IMR-90 (cell line): ENCODE results near the gene PNKD. TPM values are rescaled to one million over a fixed set of nuclear protein-coding genes. Genes with fewer than 3 reads are reported as not detected.

Source experiments
- ATAC-seq: fragments of 200-7000 bp; cut with Tn5 transposase; 2 replicates; pipeline ENCODE4 v1.9.1; 2020; ENCODE audit warnings: low read depth, mild to moderate bottlenecking, moderate library complexity
- BruUV-seq: library from RNA; stranded (reverse); fragments of 400-500 nt; replicated peaks from 2 replicates; lab custom pipeline; 2021; lab: Mats Ljungman, UMichigan
- CTCF ChIA-PET: fragments of 300-600 bp; formaldehyde crosslinking; extraction: SDS; loops from one replicate; lab custom pipeline; 2021; ENCODE audit warnings: antibody characterized with exemption; lab: Yijun Ruan, JAX
- POLR2A ChIA-PET: fragments of 300-600 bp; sonication (Branson Sonifier 250); formaldehyde crosslinking; loops from one replicate; lab custom pipeline; 2022; ENCODE audit warnings: antibody characterized with exemption; ENCODE audit not compliant: unreplicated experiment; lab: Charles Lee
- DNase-seq: peaks from one replicate; pipeline ENCODE4 v3.0.0; 2013
- H2AFZ ChIP-seq: replicated peaks from 2 replicates; pipeline ENCODE3; 2013; ENCODE audit warnings: low read length, mild to moderate bottlenecking; ENCODE audit not compliant: poor library complexity
- H2AK5ac ChIP-seq: 2 replicates; pipeline ENCODE4 v1.6.1; 2013; ENCODE audit warnings: low read depth, low read length, inconsistent platforms
- H2AK9ac ChIP-seq: replicated peaks from 2 replicates; pipeline ENCODE3; 2013; ENCODE audit warnings: mild to moderate bottlenecking, low read depth, low read length, moderate library complexity; ENCODE audit not compliant: poor library complexity
- H2BK120ac ChIP-seq: 2 replicates; pipeline ENCODE4 v1.6.1; 2013; ENCODE audit warnings: low read depth, low read length, inconsistent platforms
- H2BK15ac ChIP-seq: 3 replicates; pipeline ENCODE4 v1.6.1; 2013; ENCODE audit warnings: low read depth, low read length, inconsistent platforms
- H2BK20ac ChIP-seq: 2 replicates; pipeline ENCODE4 v1.6.1; 2013; ENCODE audit warnings: low read depth, mild to moderate bottlenecking, inconsistent platforms, low read length, moderate library complexity
- H2BK5ac ChIP-seq: 2 replicates; pipeline ENCODE4 v1.6.1; 2013; ENCODE audit warnings: mild to moderate bottlenecking, low read depth, low read length, inconsistent platforms; ENCODE audit not compliant: poor library complexity, severe bottlenecking
- H3K14ac ChIP-seq: replicated peaks from 2 replicates; pipeline ENCODE4 v1.6.1; 2013; ENCODE audit warnings: low read depth, low read length, inconsistent platforms
- H3K18ac ChIP-seq: 2 replicates; pipeline ENCODE4 v1.6.1; 2013; ENCODE audit warnings: low read depth, low read length, control low read depth
- H3K23ac ChIP-seq: 2 replicates; pipeline ENCODE4 v1.6.1; 2013; ENCODE audit warnings: low read depth, low read length, inconsistent platforms
- H3K27ac ChIP-seq: 2 replicates; pipeline ENCODE4 v1.5.1; 2013; ENCODE audit warnings: mild to moderate bottlenecking, control low read depth, low read length; ENCODE audit not compliant: insufficient read depth
- H3K27me3 ChIP-seq: 2 replicates; pipeline ENCODE4 v1.6.1; 2013; ENCODE audit warnings: low read length; ENCODE audit not compliant: control insufficient read depth, insufficient read depth
- H3K36me3 ChIP-seq: 2 replicates; pipeline ENCODE4 v1.6.1; 2013; ENCODE audit warnings: low read length, mixed read lengths; ENCODE audit not compliant: control insufficient read depth, insufficient read depth
- H3K4ac ChIP-seq: 2 replicates; pipeline ENCODE4 v1.6.1; 2013; ENCODE audit warnings: low read depth, low read length, inconsistent platforms
- H3K4me1 ChIP-seq: 2 replicates; pipeline ENCODE4 v1.6.1; 2013; ENCODE audit warnings: low read length, mixed read lengths; ENCODE audit not compliant: control insufficient read depth, insufficient read depth
- H3K4me2 ChIP-seq: 2 replicates; pipeline ENCODE4 v1.6.1; 2013; ENCODE audit warnings: low read depth, mild to moderate bottlenecking, control low read depth, low read length, moderate library complexity
- H3K4me3 ChIP-seq: 2 replicates; pipeline ENCODE4 v1.5.1; 2013; ENCODE audit warnings: low read depth, mild to moderate bottlenecking, control low read depth, low read length, moderate library complexity; ENCODE audit not compliant: insufficient read depth
- H3K56ac ChIP-seq: 2 replicates; pipeline ENCODE4 v1.6.1; 2013; ENCODE audit warnings: low read length, inconsistent platforms; ENCODE audit not compliant: insufficient read depth; ENCODE audit errors: extremely low read depth
- H3K79me1 ChIP-seq, 2 experiments: 2 replicates each; pipeline ENCODE4 v1.6.1; 2013; ENCODE audit warnings: low read length in 2 of 2, inconsistent platforms in 1 of 2, low read depth in 1 of 2
- H3K9ac ChIP-seq: 2 replicates; pipeline ENCODE4 v1.6.1; 2013; ENCODE audit warnings: low read depth, low read length, control low read depth
- H3K9me1 ChIP-seq: 2 replicates; pipeline ENCODE4 v1.6.1; 2013; ENCODE audit warnings: low read length, inconsistent platforms; ENCODE audit not compliant: insufficient read depth
- H3K9me3 ChIP-seq: 2 replicates; pipeline ENCODE4 v1.6.1; 2013; ENCODE audit warnings: low read length; ENCODE audit not compliant: control insufficient read depth, insufficient read depth
- H4K20me1 ChIP-seq: 2 replicates; pipeline ENCODE4 v1.6.1; 2013; ENCODE audit warnings: low read length, inconsistent platforms; ENCODE audit not compliant: insufficient read depth
- H4K5ac ChIP-seq: 2 replicates; pipeline ENCODE4 v1.6.1; 2013; ENCODE audit warnings: mild to moderate bottlenecking, low read depth, low read length, control low read depth
- H4K8ac ChIP-seq, 2 experiments: 2 replicates each; pipeline ENCODE4 v1.6.1; 2013; ENCODE audit warnings: low read depth in 2 of 2, low read length in 2 of 2, control low read depth in 1 of 2, inconsistent platforms in 1 of 2
- H4K91ac ChIP-seq: 2 replicates; pipeline ENCODE4 v1.6.1; 2013; ENCODE audit warnings: low read depth, low read length, inconsistent platforms; ENCODE audit not compliant: insufficient read depth
- BHLHE40 ChIP-seq: fragments of 150-350 bp; IDR thresholded peaks from 2 replicates; pipeline ENCODE4 v1.6.1; 2016; ENCODE audit warnings: mild to moderate bottlenecking, low read depth, low read length
- CEBPB ChIP-seq: IDR thresholded peaks from 2 replicates; pipeline ENCODE4 v1.6.1; 2012; ENCODE audit warnings: low read depth, low read length, improper control_type of control experiment
- CHD1 ChIP-seq: IDR thresholded peaks from 2 replicates; pipeline ENCODE4 v1.6.1; 2012; ENCODE audit warnings: low read depth, low read length, improper control_type of control experiment
- FOS ChIP-seq: fragments of 150-350 bp; IDR thresholded peaks from 2 replicates; pipeline ENCODE4 v1.6.1; 2016; ENCODE audit warnings: low read depth, low read length
- MAFK ChIP-seq: IDR thresholded peaks from 2 replicates; pipeline ENCODE4 v1.6.1; 2012; ENCODE audit warnings: low read depth, low read length, improper control_type of control experiment
- MAZ ChIP-seq: IDR thresholded peaks from 2 replicates; pipeline ENCODE4 v1.6.1; 2012; ENCODE audit warnings: low read depth, mild to moderate bottlenecking, low read length, improper control_type of control experiment, moderate library complexity, borderline replicate concordance
- MXI1 ChIP-seq: IDR thresholded peaks from 2 replicates; pipeline ENCODE4 v1.6.1; 2012; ENCODE audit warnings: low read depth, mild to moderate bottlenecking, low read length, moderate library complexity, borderline replicate concordance
- NFE2L2 ChIP-seq: fragments of 150-350 bp; IDR thresholded peaks from 2 replicates; pipeline ENCODE4 v1.6.1; 2016; ENCODE audit warnings: low read depth, mild to moderate bottlenecking, low read length
- POLR2A ChIP-seq: IDR thresholded peaks from 2 replicates; pipeline ENCODE4 v1.6.1; 2012; ENCODE audit warnings: mild to moderate bottlenecking, low read depth, low read length
- RAD21 ChIP-seq: IDR thresholded peaks from 2 replicates; pipeline ENCODE4 v1.6.1; 2012; ENCODE audit warnings: low read length, improper control_type of control experiment
- RFX5 ChIP-seq: IDR thresholded peaks from 2 replicates; pipeline ENCODE4 v1.8.0; 2012; ENCODE audit warnings: low read depth, mild to moderate bottlenecking, low read length, moderate library complexity
- SMC3 ChIP-seq: fragments of 150-350 bp; IDR thresholded peaks from 2 replicates; pipeline ENCODE4 v1.6.1; 2016; ENCODE audit warnings: low read depth, mild to moderate bottlenecking, antibody characterized with exemption, low read length, moderate library complexity
- WGBS, 2 experiments: methylation state at CpG; one replicate each; pipeline versions ENCODE4 v1.1.5 to v1.1.7; 2013; ENCODE audit warnings: missing lambda C conversion rate in 2 of 2; ENCODE audit not compliant: insufficient read length in 1 of 2; ENCODE audit errors: extremely low coverage in 2 of 2; 5-methylcytosine and 5-hydroxymethylcytosine counted together
- dilution Hi-C: fragments of 300-500 bp; cut with HindIII; formaldehyde crosslinking; loops from one replicate; pipeline ENCODE4 v1.14.3; 2018; ENCODE audit warnings: low sequenced_read_pairs; ENCODE audit not compliant: unreplicated experiment
- in situ Hi-C: fragments of 300-500 bp; cut with MboI; formaldehyde crosslinking; loops from 3 replicates; pipeline ENCODE4 v1.14.3; 2019; ENCODE audit warnings: low sequenced_read_pairs, inconsistent platforms, mixed read lengths
- intact Hi-C: fragments of 100-400 bp; cut with micrococcal nuclease; formaldehyde crosslinking; loops from 2 replicates; pipeline ENCODE4 v1.10.0; 2022
- polyA plus RNA-seq, 3 experiments: library from polyadenylated mRNA; depleted of rRNA; stranded (reverse); fragments of >200 nt; gene quantifications; 2 replicates each; pipeline ENCODE4 v1.2.3, GENCODE V29; 2012; ENCODE audit warnings: low replicate concordance in 1 of 3
- total RNA-seq: library from RNA; depleted of rRNA; stranded (reverse); fragments of >200 nt; gene quantifications from 2 replicates; pipeline ENCODE4 v1.2.3, GENCODE V29; 2012
- TF ChIP-seq, protein P1 (sequence below): fragments of 150-350 bp; IDR thresholded peaks from 2 replicates; pipeline ENCODE4 v1.6.1; 2016; ENCODE audit warnings: low read depth, mild to moderate bottlenecking, low read length, moderate library complexity, borderline replicate concordance
- TF ChIP-seq, protein P2 (sequence below): fragments of 150-350 bp; IDR thresholded peaks from 2 replicates; pipeline ENCODE4 v1.6.1; 2017; ENCODE audit warnings: mild to moderate bottlenecking, antibody characterized with exemption, low read length, low read depth
- TF ChIP-seq, protein P3 (sequence below): conservative IDR thresholded peaks from 2 replicates; pipeline ENCODE4 v1.5.1; 2012; ENCODE audit warnings: mild to moderate bottlenecking, low read depth, low read length, improper control_type of control experiment

PNKD gene
- total and polyA plus RNA-seq, 2 of the 4 experiments (the other 2 are of a cell fraction) = 19.2 to 68.5 TPM

DNA sequence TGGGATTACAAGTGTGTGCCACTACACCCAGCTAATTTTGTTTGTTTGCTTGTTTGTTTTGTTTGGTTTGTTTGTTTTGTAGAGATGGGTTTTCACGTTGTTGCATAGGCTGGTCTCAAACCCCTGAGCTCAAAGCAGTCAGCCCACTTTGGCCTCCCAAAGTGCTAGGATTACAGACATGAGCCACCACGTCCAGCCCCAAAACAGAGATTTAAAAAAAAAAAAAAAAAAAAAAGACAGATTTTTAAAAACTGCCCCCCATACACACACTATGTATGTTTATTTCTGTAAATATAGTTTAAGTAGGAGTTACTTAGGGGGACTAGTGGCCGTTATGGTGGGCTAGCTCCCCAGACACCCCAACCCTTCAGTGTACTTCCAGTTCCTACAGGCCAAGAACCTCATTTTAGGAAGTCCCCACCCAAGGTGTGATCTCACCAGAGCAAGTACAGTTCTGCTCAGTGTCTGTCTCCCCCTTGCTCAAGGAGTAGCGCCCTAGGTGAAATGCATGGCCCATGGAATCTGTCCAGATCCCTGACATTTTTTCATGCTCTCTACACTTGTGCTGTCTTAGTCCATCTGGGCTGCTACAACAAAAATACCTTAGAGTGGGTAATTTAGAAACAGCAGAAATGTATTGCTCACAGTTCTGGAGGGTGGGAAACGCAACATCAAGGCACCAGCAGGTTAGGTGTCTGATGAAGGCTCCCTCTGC, 23.6 kb downstream of the PNKD start:
- Histone ChIP-seq H3K4me3 (no peak overlapping the region), H2AK5ac (no peak overlapping the region), H3K14ac (no peak overlapping the region), H3K79me1 (peaks cover 15 to 31% of the 10 kb centered on the region in 2 experiments; a peak in 3 of 4 replicates), H3K27me3 (no peaks in the 10 kb centered on the region), H3K9ac (no peak overlapping the region), H4K5ac (no peak overlapping the region), H2BK15ac (no peak overlapping the region), H3K23ac (no peak overlapping the region), H2BK20ac (no peak overlapping the region), H3K4ac (no peak overlapping the region), H4K91ac (no peak overlapping the region), H3K27ac (no peak overlapping the region), H3K9me1 (peaks cover 23% of the 10 kb centered on the region), H3K4me2 (no peak overlapping the region), H3K56ac (no peak overlapping the region), H4K20me1 (peaks cover 9% of the 10 kb centered on the region; the same call in 1 of the 2 replicates), H4K8ac (no peak overlapping the region), H3K9me3 (no peaks in the 10 kb centered on the region), H2AFZ (no peak overlapping the region), H3K18ac (no peak overlapping the region), H2AK9ac (no peak overlapping the region), H3K4me1 (peaks cover 20% of the 10 kb centered on the region), H2BK120ac (no peak overlapping the region), H3K36me3 (no peaks in the 10 kb centered on the region), H2BK5ac (no peak overlapping the region)
- in situ Hi-C loops = no loop called here
- no peak for ATAC-seq
- POLR2A ChIA-PET = no interaction called here
- no TSS peak for BruUV-seq
- WGBS, 2 experiments = no CpG with 5 or more reads among the region's 5 CpGs
- intact Hi-C loops = loop anchor here (2.0 to 5.0 kb wide), 2 partner anchors 103 to 353 kb away; no protein-coding TSS in a partner anchor
- dilution Hi-C loops = no loop called here
- no peak for DNase-seq
- CTCF ChIA-PET = interaction anchor here (0.6 kb wide), 1 partner anchor 111 kb away, joined by 4 read pairs; no protein-coding TSS in a partner anchor
- TF ChIP-seq POLR2A (no peak), SMC3 (no peak), RFX5 (no peak), BHLHE40 (no peak), MXI1 (no peak), MAFK (no peak), FOS (no peak), CEBPB (no peak), CHD1 (no peak), MAZ (no peak), RAD21 (no peak), NFE2L2 (no peak)
- TF ChIP-seq, protein P1, sequence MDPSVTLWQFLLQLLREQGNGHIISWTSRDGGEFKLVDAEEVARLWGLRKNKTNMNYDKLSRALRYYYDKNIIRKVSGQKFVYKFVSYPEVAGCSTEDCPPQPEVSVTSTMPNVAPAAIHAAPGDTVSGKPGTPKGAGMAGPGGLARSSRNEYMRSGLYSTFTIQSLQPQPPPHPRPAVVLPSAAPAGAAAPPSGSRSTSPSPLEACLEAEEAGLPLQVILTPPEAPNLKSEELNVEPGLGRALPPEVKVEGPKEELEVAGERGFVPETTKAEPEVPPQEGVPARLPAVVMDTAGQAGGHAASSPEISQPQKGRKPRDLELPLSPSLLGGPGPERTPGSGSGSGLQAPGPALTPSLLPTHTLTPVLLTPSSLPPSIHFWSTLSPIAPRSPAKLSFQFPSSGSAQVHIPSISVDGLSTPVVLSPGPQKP = no peak
- TF ChIP-seq, protein P2, sequence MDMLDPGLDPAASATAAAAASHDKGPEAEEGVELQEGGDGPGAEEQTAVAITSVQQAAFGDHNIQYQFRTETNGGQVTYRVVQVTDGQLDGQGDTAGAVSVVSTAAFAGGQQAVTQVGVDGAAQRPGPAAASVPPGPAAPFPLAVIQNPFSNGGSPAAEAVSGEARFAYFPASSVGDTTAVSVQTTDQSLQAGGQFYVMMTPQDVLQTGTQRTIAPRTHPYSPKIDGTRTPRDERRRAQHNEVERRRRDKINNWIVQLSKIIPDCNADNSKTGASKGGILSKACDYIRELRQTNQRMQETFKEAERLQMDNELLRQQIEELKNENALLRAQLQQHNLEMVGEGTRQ = no peak
- TF ChIP-seq, protein P3, sequence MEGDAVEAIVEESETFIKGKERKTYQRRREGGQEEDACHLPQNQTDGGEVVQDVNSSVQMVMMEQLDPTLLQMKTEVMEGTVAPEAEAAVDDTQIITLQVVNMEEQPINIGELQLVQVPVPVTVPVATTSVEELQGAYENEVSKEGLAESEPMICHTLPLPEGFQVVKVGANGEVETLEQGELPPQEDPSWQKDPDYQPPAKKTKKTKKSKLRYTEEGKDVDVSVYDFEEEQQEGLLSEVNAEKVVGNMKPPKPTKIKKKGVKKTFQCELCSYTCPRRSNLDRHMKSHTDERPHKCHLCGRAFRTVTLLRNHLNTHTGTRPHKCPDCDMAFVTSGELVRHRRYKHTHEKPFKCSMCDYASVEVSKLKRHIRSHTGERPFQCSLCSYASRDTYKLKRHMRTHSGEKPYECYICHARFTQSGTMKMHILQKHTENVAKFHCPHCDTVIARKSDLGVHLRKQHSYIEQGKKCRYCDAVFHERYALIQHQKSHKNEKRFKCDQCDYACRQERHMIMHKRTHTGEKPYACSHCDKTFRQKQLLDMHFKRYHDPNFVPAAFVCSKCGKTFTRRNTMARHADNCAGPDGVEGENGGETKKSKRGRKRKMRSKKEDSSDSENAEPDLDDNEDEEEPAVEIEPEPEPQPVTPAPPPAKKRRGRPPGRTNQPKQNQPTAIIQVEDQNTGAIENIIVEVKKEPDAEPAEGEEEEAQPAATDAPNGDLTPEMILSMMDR = no peak
